ENCODE measurements around the gene PIEZO2. TPM values are rescaled to one million over a fixed set of nuclear protein-coding genes. Genes with fewer than 3 reads are reported as not detected.

Gene PIEZO2
- 0.41 to 0.79 TPM (median 0.58 TPM) in 5 replicates for total RNA-seq (2022; extraction: Qiagen RNA extraction; ENCODE audit: low read depth)

DNA sequence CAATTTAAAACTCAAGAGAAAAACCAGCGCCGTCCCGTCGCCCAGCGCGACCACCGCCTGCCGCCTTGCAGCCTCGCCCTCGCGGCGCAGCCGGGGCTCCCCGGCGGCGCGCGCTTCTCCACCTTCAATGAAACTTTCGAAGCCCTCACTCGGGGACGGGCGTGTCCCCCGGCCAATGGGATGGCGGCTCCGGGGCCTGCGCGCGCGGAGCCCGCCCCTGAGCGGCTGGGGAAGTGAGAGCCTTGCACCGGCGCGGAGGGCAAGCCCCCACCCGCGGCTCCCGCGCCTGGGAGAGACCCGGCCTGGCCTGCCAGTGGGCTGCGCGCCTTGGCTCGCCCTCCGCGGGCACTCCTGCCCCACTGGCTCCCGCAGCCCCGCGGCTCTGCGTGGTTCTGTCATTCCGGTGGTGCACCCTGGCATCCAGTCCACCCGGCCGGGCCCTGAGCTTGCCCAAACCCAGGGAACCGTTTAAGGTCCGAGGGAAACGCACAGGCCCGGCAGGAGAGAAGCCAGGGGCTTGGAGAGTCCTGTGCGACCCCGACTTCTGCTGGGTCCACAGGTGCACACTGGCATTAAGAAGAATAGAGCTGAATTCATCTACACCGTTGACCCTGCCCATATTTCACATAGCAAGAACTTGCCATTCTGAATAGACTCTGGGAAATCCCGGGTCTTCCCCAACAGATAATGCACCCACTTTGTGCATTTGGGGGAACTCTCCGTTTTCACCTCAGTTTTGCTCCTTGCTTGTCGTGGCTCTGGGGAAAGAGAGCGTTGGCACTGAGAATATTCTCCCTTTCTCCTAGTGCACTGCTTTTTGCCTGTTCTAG is at the start of gene PIEZO2:
PIEZO2 (minus strand) TSS at position 129 of the 830 bp plus-strand sequence. CDS start 981 bp downstream, outside the sequence.

